Mononuclear cell (primary cell): Measurements from ENCODE around the gene RPS6KA5. TPM values are rescaled to one million over a fixed set of nuclear protein-coding genes. Genes with fewer than 3 reads are reported as not detected.
"Not testable (repeated sequence)": the region's sequence is repeated elsewhere in the genome, so short reads cannot be mapped to it uniquely, and the experiment has no call there.

ENCODE experiments used
- H3K27me3 ChIP-seq: 2 replicates; pipeline ENCODE4 v1.6.0; 2011; ENCODE audit warnings: low read length, control low read depth; ENCODE audit not compliant: insufficient read depth
- H3K4me1 ChIP-seq: 2 replicates; pipeline ENCODE4 v1.5.1; 2011; ENCODE audit warnings: mild to moderate bottlenecking, low read length, control low read depth; ENCODE audit not compliant: insufficient read depth
- H3K4me3 ChIP-seq: 2 replicates; pipeline ENCODE4 v1.5.1; 2011; ENCODE audit warnings: mild to moderate bottlenecking, low read length, moderate library complexity
- H3K9me3 ChIP-seq: 2 replicates; pipeline ENCODE4 v1.5.1; 2011; ENCODE audit warnings: low read depth, mild to moderate bottlenecking, control low read depth, low read length
- total RNA-seq: library from RNA; depleted of rRNA; stranded (reverse); fragments of >200 nt; gene quantifications from one replicate; pipeline ENCODE4 v1.2.3, GENCODE V29; 2012

The RPS6KA5 gene
- total RNA-seq, 1 donor: 12.5 TPM

DNA sequence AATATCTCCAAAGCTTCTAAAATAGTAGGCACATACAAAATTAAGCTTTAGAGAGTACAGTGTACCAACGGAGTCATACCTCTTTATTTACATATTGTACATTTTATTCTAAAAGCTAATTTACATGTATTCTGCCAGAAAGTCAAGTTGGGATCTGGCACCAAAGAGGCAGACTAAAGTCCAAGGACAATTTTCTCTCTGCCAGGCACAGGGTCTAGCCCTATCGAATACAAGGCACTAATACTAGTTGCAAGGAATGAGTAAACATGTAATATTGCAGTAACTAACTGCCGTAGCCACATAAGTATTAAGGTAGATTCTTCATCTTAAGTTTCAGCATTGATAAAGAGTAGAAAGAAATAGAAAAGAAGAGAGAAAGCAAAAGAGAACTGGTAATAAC, 93.9 kb downstream of the RPS6KA5 start:
- H3K4me3 ChIP-seq: no peak overlapping the region
- H3K27me3 ChIP-seq: no peaks in the 10 kb centered on the region
- H3K9me3 ChIP-seq: no peaks in the 10 kb centered on the region
- peaks cover 13% of the 10 kb centered on the region for H3K4me1 ChIP-seq

DNA sequence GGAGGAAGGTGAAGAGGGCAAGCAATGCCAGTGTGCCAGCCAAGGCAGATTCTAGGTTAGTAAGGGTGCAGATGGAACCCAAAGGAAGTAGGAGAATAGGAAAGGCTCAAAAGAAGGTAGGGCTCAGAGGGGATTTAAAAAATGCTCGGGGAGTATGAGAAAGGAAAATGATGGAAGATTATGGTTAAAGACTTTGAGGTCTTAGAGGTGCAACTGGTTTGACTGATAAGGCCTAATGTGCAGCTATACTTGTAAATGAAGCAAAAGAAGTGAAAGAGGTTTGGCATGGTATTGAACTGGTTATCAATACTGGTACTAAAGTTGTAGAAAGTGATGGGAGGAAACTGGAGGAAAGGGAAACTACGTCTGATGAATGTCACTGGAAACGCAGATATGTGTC, 94.7 kb downstream of the RPS6KA5 start:
- Histone ChIP-seq H3K4me1 (peaks cover 13% of the 10 kb centered on the region), H3K4me3 (no peak overlapping the region), H3K27me3 (no peaks in the 10 kb centered on the region), H3K9me3 (no peaks in the 10 kb centered on the region)

DNA sequence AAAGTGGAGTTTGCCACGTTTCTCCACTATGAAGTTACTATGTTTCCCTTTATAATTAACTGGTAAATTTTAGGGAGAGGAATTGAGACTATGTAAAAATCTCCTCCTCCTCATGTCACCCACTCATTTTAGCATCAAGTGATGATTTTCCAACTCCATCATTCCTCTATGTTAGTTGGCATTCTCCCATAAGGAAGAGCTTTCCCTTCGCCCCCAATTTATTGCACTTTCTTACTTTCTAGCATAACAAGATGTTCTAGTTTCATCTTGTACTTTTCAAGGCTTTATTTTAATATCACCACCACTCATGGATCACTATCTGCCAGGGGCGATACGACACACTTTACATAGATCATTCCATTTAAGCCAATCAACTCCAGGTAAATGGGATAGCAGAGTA, 97.1 kb downstream of the RPS6KA5 start:
- Histone ChIP-seq H3K9me3 (no peaks in the 10 kb centered on the region), H3K4me3 (no peak overlapping the region), H3K27me3 (no peaks in the 10 kb centered on the region), H3K4me1 (peaks cover 4% of the 10 kb centered on the region)

- Histone ChIP-seq H3K27me3 (no peaks in the 10 kb centered on the region), H3K4me1 (no peaks in the 10 kb centered on the region), H3K9me3 (peaks cover under 1% of the 10 kb centered on the region), H3K4me3 (no peak overlapping the region)
These were observed 97.8 kb downstream of the RPS6KA5 start for GRCh38 chr14:90962505-90963109.

DNA sequence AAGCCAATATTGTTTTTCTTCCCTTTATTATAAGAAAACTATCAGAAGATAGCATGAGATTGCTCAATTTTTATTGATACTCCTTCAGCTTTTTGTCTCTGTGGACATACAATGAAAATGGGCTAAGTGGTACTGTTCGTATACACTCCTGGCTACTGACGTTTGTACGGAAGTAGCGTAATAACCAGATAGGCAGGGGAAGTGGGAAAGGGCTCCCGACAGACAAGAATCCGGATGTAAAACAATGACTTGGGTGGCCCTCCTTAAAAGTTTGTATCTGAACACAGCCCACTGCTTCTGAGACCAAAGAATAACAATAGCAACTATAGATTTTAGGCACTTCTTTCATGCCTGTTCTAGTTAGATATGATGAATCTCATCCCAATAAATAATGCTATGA, 99.6 kb downstream of the RPS6KA5 start:
- peaks cover 18% of the 10 kb centered on the region for H3K9me3 ChIP-seq
- no peaks in the 10 kb centered on the region for H3K4me1 ChIP-seq
- no peaks in the 10 kb centered on the region for H3K27me3 ChIP-seq
- no peak overlapping the region for H3K4me3 ChIP-seq

DNA sequence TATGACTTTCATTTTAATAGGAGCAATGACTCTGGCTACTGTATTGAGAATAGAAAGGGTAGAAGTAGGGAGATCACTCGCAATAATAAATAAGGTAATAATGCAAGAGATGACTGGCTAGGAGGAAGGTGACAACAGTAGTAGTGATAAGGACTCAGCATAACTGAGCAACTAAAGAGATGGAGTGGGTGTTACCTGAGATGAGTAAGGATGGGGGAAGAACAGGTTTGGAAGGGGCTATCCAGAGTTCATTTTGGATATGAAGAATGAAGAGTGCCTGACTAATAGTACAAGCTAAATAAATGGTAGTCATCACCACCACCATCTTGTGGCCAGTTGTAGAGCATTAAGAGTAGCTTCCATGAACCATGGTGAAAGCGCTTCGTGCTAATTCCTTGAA, 101.1 kb downstream of the RPS6KA5 start:
- no peaks in the 10 kb centered on the region for H3K27me3 ChIP-seq
- H3K4me3 ChIP-seq: no peak overlapping the region
- H3K4me1 ChIP-seq: no peaks in the 10 kb centered on the region
- H3K9me3 ChIP-seq: peaks cover 33% of the 10 kb centered on the region

DNA sequence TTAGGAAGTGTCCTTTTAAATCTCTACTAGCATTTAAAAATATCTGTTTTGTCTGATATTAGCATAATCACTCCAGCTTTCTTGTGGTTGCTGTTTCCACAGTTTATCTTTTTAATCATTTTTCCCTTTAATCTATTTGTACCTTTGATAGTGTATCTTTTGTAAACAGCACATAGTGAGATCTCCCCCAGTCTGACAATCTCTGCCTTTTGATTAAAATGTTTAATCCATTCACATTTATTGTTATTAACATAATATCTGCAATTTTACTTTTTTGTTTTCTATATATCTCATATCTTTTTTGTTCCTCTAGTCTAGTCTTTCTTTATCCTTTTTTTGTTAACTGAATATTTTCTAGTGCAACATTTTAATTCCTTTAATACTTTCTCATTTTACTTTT, 104.2 kb downstream of the RPS6KA5 start:
- no peaks in the 10 kb centered on the region for H3K27me3 ChIP-seq
- no peak overlapping the region for H3K4me3 ChIP-seq
- no peaks in the 10 kb centered on the region for H3K4me1 ChIP-seq
- H3K9me3 ChIP-seq: peaks cover 34% of the 10 kb centered on the region

GRCh38 chr14:90953643-90954042, 106.8 kb downstream of the RPS6KA5 start:
- H3K27me3 ChIP-seq, H3K4me3 ChIP-seq, H3K4me1 ChIP-seq: not testable (repeated sequence)
- H3K9me3 ChIP-seq: peaks cover 34% of the 10 kb centered on the region

GRCh38 chr14:90943367-90943766, 117.1 kb downstream of the RPS6KA5 start:
- no peaks in the 10 kb centered on the region for H3K4me1 ChIP-seq
- H3K9me3 ChIP-seq: peaks cover 16% of the 10 kb centered on the region
- H3K4me3 ChIP-seq: no peak overlapping the region
- no peaks in the 10 kb centered on the region for H3K27me3 ChIP-seq

GRCh38 chr14:90942511-90942910, 117.9 kb downstream of the RPS6KA5 start:
- H3K4me1 ChIP-seq: no peaks in the 10 kb centered on the region
- no peaks in the 10 kb centered on the region for H3K27me3 ChIP-seq
- no peak overlapping the region for H3K4me3 ChIP-seq
- peaks cover 16% of the 10 kb centered on the region for H3K9me3 ChIP-seq

- Histone ChIP-seq H3K4me3 (no peak overlapping the region), H3K27me3 (no peaks in the 10 kb centered on the region), H3K4me1 (no peaks in the 10 kb centered on the region), H3K9me3 (peaks cover 16% of the 10 kb centered on the region)
These were observed 118.7 kb downstream of the RPS6KA5 start for GRCh38 chr14:90941706-90942105.

- no peaks in the 10 kb centered on the region for H3K27me3 ChIP-seq
- H3K4me1 ChIP-seq: no peaks in the 10 kb centered on the region
- no peak overlapping the region for H3K4me3 ChIP-seq
- peaks cover 16% of the 10 kb centered on the region for H3K9me3 ChIP-seq
These were observed 120.0 kb downstream of the RPS6KA5 start for GRCh38 chr14:90940318-90940962.

DNA sequence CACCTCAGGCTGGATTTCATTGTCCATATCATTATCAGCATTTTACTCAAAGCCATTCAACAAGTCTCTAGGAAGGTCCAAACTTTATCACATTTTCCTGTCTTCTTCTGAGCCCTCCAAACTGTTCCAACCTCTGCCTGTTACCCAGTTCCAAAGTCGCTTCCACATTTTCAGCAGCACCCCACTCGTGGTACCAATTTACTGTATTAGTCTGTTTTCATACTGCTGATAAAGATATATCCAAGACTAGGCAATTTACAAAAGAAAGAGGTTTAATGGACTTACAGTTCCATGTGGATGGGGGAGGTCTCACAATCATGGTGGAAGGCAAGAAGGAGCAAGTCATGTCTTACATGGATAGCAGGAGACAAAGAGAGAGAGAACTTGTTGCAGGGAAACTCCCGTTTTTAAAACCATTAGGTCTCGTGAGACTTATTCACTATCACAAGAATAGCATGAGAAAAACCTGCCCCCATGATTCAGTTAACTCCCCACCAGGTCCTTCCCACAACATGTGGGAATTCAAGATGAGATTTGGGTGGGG, 121.1 kb downstream of the RPS6KA5 start:
- H3K9me3 ChIP-seq: peaks cover 16% of the 10 kb centered on the region
- not testable (repeated sequence) for H3K4me3 ChIP-seq, H3K27me3 ChIP-seq, H3K4me1 ChIP-seq

DNA sequence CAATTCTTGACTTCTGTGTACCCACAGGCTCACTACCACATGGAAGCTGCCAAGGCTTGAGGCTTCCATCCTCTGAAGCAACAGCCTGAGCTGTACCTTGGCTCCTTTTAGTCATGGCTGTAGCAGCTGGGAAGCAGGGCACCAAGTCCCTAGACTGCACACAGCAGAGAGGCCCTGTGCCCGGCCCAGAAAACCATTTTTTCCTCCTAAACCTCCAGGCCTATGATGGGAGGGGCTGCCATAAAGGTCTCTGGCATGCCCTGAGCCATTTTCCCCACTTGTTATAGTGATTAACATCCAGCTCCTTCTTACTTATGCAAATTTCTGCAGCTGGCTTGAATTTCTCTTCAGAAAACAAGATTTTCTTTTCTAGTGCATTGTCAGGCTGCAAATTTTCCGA, 121.8 kb downstream of the RPS6KA5 start:
- no peaks in the 10 kb centered on the region for H3K4me1 ChIP-seq
- H3K27me3 ChIP-seq: no peaks in the 10 kb centered on the region
- peaks cover 16% of the 10 kb centered on the region for H3K9me3 ChIP-seq
- no peak overlapping the region for H3K4me3 ChIP-seq

DNA sequence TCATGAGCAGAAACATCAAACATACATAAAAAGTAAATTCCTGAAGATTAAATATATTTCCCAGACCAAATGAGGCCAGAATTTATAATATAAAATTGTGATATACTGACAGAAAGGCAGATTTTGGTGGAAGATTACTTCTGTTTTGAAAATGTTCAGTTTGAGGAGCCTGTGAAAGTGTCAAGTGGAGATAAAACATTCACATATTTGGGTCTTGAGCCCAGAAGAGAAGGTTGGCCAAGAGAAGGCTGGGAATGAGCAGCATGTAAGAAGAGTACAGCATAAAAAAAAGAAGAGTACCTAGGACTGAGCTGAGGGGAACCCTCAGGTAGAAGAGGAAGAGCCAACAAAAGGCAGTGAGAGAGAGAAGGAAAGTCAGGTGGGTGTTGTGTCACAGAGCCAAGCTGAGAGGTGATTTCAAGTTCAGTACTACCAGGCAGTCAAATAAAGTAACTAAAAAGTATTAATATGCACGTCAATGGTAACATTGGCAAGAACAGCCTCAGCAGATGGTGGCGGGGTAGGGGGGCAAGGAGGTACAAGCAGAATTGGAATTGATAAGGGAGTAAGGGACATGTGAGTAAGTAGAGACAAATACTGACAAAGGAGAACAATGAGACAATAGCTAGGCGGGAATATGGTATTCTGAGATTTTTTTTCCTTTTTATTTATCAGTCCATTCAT, 123.5 kb downstream of the RPS6KA5 start:
- no peak overlapping the region for H3K4me3 ChIP-seq
- no peaks in the 10 kb centered on the region for H3K4me1 ChIP-seq
- no peaks in the 10 kb centered on the region for H3K27me3 ChIP-seq
- H3K9me3 ChIP-seq: peaks cover 16% of the 10 kb centered on the region
